Right atrium auricular region (tissue), 2 donors: ENCODE measurements around the gene GABRB1. TPM values are rescaled to one million over a fixed set of nuclear protein-coding genes. Genes with fewer than 3 reads are reported as not detected.

Source experiments
- DNase-seq: peaks from one replicate; pipeline ENCODE4 v3.0.0-alpha.2; 2019; ENCODE audit warnings: low spot score
- H3K27ac ChIP-seq, 2 donors: fragments of 200-600 bp; sonication (generic); 1 replicate in 1 of 2; 2 replicates in 1 of 2; pipeline ENCODE4 v1.5.1; 2016 to 2019
- H3K27me3 ChIP-seq, 2 donors: fragments of 200-600 bp; sonication (generic); one replicate each; pipeline versions ENCODE4 v1.5.1 to v1.6.0; 2017 to 2019
- H3K36me3 ChIP-seq: fragments of 200-600 bp; sonication (generic); one replicate; pipeline ENCODE4 v1.5.1; 2016
- H3K4me1 ChIP-seq, 2 donors: fragments of 200-600 bp; sonication (generic); one replicate each; pipeline versions ENCODE4 v1.5.1 to v1.6.0; 2017 to 2019
- H3K4me3 ChIP-seq, 2 donors: fragments of 200-600 bp; sonication (generic); 1 replicate in 1 of 2; 2 replicates in 1 of 2; pipeline ENCODE4 v1.5.1; 2017 to 2019; ENCODE audit warnings: mild to moderate bottlenecking in 1 of 2, moderate library complexity in 1 of 2
- H3K9me3 ChIP-seq, 2 donors: fragments of 200-600 bp; sonication (generic); one replicate each; pipeline ENCODE4 v1.5.1; 2019
- total RNA-seq, 2 donors: library from RNA; depleted of rRNA; stranded (reverse); fragments of >200 nt; gene quantifications; one replicate each; pipeline ENCODE4 v1.1.0, GENCODE V29; 2016
- TF ChIP-seq, protein P1 (sequence below), 2 donors: fragments of 200-600 bp; sonication (generic); IDR thresholded peaks; one replicate each; pipeline ENCODE4 v1.5.1; 2019; ENCODE audit warnings: antibody characterized with exemption in 2 of 2

Gene GABRB1
- total RNA-seq, 2 donors from 2014 or later, result 1.1 to 2.6 TPM

DNA sequence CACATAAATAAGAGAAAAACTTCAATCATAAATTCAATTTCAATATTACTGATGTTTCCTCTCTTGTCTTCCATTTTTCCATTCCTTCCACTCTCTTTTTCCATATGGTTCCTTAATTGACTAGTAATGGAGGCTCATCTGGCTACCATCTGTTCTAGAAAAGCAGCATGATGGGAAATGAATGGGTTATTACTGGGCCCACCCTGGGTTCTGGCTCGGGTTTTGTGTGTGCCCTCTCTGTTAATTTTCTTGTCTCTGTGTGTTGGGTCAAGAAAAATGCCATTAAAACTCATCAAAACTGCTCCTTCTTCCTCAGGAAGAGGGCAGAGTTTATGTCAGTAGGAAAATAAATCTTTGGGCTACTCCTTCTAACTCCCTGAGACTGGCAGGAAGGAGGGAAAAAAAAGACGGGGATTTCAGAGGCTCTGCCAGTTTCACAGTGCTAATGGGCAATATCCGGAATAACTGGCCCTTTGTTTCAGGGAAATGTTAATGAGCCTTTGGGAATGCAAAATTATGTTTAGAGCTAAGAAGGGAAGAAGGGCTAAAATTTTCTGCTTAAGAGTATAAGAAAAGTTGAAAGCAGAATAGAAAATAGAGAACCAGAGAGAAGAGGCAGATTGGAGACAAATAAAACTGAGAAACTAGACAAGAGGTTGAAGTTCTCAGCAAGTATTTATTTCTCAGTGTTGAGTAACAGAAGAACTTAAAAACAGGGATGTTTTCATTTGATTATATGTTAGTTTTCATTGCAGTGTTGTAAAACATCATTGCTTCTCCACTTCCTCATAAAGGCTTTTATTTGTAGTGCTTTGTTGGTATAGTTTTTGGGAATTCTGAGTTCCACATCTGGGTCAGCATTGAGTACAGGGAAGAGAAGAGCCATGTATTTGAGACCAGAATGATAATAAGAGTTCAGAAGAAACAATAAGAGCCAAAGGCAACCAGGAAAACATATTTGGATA lies 19.7 kb downstream of the GABRB1 start:
- no peak for DNase-seq
- Histone ChIP-seq H3K36me3 (no peaks in the 10 kb centered on the region), H3K27ac (no peak overlapping the region), H3K9me3 (no peaks in the 10 kb centered on the region), H3K27me3 (no peaks in the 10 kb centered on the region), H3K4me3 (no peak overlapping the region), H3K4me1 (no peaks in the 10 kb centered on the region)
- TF ChIP-seq, protein P1, sequence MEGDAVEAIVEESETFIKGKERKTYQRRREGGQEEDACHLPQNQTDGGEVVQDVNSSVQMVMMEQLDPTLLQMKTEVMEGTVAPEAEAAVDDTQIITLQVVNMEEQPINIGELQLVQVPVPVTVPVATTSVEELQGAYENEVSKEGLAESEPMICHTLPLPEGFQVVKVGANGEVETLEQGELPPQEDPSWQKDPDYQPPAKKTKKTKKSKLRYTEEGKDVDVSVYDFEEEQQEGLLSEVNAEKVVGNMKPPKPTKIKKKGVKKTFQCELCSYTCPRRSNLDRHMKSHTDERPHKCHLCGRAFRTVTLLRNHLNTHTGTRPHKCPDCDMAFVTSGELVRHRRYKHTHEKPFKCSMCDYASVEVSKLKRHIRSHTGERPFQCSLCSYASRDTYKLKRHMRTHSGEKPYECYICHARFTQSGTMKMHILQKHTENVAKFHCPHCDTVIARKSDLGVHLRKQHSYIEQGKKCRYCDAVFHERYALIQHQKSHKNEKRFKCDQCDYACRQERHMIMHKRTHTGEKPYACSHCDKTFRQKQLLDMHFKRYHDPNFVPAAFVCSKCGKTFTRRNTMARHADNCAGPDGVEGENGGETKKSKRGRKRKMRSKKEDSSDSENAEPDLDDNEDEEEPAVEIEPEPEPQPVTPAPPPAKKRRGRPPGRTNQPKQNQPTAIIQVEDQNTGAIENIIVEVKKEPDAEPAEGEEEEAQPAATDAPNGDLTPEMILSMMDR (IDR thresholded peaks at IDR 0.05), result no peak

DNA sequence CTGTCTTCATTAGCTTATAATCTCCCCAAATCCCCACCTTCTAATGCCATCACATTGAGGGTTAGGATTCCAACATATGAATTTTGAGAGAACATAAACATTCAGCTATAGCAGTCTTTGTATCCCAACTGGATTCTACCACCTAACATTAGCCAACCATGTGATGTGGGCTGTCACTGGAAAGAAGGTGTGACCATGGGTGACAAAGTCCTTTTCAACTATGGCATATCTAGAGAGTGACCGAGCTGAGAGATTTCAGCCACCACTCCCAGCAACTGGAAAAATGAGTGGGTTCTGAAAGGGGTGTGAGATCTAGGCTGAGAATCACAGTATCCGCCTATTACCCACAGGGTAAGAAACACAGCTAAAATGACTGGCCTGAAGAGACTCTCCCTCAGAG lies 22.1 kb downstream of the GABRB1 start:
- no peaks in the 10 kb centered on the region for H3K27me3 ChIP-seq
- H3K4me1 ChIP-seq, result no peaks in the 10 kb centered on the region
- no peaks in the 10 kb centered on the region for H3K9me3 ChIP-seq
- no peak overlapping the region for H3K4me3 ChIP-seq
- H3K27ac ChIP-seq, result no peak overlapping the region
- DNase-seq, result no peak
- no peaks in the 10 kb centered on the region for H3K36me3 ChIP-seq
- TF ChIP-seq, protein P1 (IDR thresholded peaks at IDR 0.05), result no peak

- Histone ChIP-seq H3K36me3 (no peaks in the 10 kb centered on the region), H3K27me3 (no peaks in the 10 kb centered on the region), H3K27ac (no peak overlapping the region), H3K4me3 (no peak overlapping the region), H3K9me3 (no peaks in the 10 kb centered on the region), H3K4me1 (no peaks in the 10 kb centered on the region)
- no peak for DNase-seq
- TF ChIP-seq, protein P1 (IDR thresholded peaks at IDR 0.05), result no peak
Measured at GRCh38 chr4:47054130-47054529, 22.8 kb downstream of the GABRB1 start.

DNA sequence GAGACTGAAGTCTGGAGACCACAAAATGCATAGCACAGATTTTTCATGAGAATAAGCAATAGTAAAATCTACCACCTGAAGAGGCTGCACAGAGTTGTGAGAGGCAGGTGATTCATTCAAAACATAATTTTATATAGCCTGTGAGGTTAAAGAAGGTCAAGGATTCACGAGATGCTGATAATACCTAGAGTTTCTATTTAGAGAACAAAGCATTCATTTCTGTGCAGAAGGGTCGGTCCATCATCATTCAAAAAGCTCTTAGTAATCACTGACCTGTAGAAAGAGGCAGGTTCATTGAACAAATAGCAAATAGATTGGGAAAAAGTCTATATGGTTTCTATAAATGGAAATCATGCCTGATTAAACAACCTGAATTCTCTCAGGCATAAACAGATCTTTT lies 26.6 kb downstream of the GABRB1 start:
- no peaks in the 10 kb centered on the region for H3K27me3 ChIP-seq
- H3K27ac ChIP-seq, result no peak overlapping the region
- no peaks in the 10 kb centered on the region for H3K9me3 ChIP-seq
- H3K4me3 ChIP-seq, result no peak overlapping the region
- DNase-seq, result no peak
- TF ChIP-seq, protein P1 (IDR thresholded peaks at IDR 0.05), result no peak
- no peaks in the 10 kb centered on the region for H3K36me3 ChIP-seq
- no peaks in the 10 kb centered on the region for H3K4me1 ChIP-seq

DNA sequence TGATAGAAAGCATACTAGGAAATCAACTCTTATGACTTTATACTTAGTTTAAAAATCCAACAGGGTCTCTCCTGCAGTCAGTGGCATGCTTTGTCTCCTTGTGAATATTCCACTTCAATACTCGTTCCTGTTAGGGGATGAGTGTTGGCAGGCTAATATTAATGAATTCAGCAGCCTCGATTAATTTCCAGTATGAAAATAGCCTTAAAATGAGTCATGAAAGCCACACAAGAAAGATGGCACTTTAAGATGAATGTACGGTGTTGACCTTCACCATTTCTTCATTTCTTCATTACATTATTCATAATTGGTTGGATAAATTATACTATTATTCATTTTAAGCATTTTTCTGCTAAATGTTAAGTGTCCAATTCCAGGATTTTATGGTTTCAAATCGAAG lies 29.2 kb downstream of the GABRB1 start:
- Histone ChIP-seq H3K4me1 (no peaks in the 10 kb centered on the region), H3K27ac (no peak overlapping the region), H3K36me3 (no peaks in the 10 kb centered on the region), H3K9me3 (no peaks in the 10 kb centered on the region), H3K4me3 (no peak overlapping the region), H3K27me3 (no peaks in the 10 kb centered on the region)
- DNase-seq, result no peak
- TF ChIP-seq, protein P1 (IDR thresholded peaks at IDR 0.05), result no peak
